Activated CD4-positive, CD25-positive, alpha-beta regulatory T cell treated with anti-CD3 and anti-CD28 coated beads, Interleukin-2, amount 50 U/mL, for 16 hours (primary cell): ENCODE data around the gene FNDC3B.

Source experiments
- DNase-seq: peaks from one replicate; pipeline ENCODE4 v3.0.0-alpha.2; 2020; ENCODE audit warnings: low read depth, low spot score

FNDC3B gene

DNA sequence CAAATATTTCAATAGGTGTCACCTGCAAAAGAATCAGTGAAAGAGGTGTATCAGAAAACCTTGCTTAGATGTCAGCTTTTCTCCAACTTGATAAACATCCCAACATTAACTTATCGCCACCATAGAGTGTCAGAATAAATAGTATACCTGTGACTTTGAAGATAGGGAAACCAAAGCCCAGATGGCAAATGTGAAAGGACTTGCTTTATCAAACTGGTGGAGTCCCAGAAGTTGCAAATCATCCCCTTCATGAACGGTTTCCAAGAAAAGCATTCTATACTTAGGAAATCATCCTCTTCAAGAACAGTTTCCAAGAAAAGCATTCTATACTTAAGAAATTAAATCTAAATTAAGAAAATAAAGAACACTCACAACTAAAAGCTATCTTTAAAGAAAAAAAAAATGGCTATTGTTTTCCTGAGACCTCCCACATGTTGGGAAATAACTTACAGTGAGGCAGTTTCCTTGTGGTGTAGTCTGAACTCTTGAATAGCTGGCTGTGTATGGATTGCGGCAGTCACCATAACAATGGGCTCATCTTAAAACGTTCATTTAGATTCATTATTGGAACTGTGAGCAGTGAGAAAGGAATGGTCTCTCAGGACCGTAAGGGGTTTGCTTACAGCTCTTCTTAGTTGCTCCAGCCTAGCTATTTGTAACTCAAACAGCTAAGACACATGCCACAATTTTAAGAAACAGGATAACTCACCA, 352.4 kb downstream of the FNDC3B start:
- no peak for DNase-seq

DNA sequence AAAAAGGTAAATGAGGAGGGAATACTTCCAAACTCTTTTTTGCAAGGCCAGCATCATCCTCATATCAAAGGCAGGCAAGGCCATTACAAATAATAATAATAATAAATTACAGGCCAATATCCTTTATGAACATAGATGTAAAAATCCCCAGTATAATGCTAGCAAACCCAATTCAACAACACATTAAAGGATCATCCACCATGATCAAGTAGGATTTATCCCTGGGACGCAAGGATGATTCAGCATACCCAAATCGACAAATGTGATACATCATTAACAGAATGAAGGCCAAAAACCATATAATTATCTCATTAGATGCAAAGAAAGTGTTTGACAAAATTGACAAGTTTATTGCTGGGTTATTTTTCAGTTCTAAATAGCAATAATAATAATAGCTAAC, 355.3 kb downstream of the FNDC3B start:
- no peak for DNase-seq

DNA sequence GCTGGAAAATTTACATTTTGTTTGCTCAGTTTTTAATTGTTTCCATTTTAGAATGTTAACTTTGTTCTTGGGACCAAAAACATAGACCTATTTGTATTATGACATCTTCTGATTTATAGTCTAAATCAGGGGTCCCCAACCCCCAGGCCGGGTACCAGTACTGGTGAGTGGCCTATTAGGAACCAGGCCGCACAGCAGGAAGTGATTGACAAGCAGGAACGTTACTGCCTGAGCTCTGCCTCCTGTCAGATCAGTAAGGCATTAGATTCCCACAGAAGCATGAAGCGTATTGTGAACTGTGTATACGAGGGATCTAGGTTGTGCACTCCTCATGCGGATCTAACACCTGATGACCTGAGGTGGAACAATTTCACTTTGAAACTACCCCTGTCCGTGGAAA, 357.0 kb downstream of the FNDC3B start:
- no peak for DNase-seq

DNA sequence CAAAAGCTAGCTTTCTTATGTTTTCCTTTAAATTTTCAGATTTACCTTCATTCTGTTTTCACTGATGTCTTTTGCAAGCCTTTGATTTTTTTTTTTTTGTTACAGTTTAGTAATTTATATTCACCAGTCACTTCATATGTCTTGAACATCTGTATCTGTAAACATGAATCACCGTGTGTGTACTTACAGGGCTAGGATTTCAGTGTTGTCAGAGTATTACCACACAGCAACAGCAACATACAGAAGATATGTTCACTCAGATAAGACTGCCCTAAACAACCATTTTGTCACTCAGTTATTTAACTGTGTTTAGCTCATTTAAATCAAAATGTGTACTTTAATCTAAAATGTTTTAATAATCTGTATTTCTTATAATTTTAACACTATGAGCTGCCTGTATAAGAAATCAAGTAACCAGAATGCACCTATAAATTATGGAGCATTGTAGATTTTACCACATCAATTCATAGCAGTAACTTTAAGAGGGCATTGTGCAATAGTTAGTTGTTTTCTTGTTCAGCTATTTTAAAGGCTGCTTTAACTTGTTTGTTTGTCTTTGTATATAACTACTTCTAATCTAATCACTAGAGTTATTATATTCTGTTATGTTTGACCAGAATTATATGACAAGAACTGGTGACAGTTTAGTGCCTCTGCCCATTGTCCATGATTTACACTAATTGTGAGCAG, 358.5 kb downstream of the FNDC3B start:
- DNase-seq: no peak

DNA sequence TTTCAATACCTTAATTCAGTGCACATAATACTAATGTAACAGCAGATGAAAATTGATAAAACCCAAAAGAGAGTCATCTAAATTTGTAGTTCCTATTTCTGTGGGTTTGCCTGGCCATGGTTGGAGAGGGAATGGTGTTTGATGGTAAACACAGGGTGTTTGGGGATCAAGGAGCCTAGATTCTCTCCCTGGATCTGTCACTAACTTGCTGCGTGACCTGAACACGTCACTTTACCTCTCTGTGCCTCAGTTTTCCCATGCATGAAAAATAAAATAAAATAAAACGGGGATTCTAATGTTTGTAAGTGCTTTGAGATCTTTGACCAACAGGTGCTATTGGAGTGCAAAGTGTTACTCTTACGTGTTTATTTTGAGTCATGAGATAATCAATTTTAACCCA, 359.1 kb downstream of the FNDC3B start:
- DNase-seq: no peak

DNA sequence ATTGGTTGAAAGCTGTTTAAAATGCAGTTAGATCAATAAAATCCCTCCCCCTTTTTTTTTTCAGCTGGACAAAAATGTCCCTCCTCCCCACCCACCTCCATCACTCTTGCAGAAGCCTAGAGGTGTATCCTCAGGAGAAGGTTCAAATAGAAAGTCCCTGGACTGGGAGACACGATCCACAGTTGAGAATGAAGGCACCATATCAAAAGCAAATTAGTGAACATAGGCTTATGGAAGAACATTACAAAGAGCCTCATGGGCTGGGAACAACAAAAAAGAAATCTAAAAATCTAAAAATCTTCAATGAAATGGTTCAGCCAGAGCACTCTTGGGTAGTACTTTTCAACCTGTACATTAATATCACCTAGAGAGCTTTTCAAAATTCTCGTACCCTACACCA, 362.7 kb downstream of the FNDC3B start:
- no peak for DNase-seq

DNA sequence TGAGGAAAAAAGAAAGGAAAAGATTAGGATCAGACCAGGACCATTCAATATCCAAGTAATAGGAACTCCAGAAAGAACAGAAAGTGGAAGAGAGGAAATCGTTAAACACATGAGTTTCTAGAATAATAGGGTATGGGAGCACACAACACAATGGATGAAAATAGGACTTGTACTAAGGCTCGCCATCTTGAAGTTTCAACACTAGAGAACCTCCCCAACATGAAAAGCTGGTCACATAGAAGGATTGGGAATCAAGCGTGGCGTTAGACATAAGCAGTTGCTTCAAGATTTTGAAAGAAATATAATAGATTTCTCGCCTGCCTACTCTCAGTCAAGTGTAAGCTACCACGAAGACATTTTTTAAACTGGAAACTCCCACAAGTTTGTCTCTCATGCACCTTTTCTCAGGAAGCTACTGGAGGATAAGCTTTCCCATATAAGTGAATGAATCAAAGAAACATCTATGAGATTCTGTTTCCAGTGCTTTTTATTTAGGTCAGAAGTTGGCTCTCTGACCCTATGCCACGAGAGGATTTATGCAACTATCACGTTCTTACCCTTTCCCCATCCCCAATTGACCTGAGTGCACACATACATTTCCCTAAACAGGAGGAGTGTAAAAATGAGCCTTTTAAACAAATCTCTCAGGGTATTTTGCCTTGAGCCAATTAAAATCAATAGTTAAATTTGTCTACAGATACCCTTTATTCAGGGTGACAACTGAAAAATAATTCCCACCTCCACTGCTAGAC, 363.7 kb downstream of the FNDC3B start:
- no peak for DNase-seq

DNA sequence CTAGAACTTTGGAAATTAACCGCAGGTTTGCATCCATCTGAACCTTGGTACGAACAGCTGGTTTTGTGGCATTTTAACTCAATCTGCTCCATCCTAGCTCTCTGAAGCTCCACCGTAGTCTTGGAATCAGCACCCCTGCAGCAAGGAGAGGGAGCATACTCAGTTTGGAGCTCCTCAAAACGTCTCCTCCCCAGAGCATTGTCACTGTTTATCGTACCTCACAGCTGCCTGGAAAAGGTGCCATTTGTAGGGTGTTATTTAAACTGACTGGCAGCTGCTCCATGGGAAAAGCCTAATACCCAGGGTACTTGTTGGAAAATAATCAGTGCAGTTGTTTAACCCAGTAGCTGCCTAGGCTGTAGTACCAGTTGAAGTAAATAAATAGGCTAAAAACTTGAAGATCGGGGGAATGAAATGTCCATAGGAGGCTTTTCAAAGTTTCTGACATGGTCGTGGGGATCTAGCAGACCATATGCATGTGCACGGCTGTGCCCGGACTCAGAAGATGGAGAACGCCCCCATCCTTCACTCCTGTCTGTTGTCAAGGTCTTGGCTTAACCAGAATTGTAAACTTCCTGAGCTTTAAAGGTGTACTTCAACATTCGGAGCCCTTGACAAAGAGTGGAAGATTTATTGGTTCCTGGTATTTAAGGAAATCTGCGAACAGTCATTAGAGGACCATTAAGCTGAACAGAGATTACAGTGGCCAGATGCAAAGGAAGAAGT, 365.0 kb downstream of the FNDC3B start:
- DNase-seq: no peak

DNA sequence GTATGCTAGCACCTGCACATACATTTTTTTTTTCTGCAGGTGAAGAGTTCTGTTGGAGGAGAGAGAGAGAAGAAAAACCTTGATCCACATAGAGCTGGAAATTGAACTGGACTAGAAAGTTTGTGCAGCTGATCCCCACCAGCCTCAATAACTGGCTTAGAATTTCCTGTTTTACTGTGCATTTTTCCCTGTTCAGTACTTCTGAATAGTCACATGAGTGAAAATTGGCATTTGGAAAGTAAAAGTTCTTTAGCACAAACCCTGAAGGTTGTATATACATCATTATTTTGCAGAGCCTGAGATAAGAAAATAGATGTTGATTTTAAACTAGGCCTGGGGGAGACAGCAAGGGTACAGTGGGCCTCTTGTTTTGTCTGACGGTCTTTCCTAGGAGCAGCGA, 366.5 kb downstream of the FNDC3B start:
- no peak for DNase-seq

DNA sequence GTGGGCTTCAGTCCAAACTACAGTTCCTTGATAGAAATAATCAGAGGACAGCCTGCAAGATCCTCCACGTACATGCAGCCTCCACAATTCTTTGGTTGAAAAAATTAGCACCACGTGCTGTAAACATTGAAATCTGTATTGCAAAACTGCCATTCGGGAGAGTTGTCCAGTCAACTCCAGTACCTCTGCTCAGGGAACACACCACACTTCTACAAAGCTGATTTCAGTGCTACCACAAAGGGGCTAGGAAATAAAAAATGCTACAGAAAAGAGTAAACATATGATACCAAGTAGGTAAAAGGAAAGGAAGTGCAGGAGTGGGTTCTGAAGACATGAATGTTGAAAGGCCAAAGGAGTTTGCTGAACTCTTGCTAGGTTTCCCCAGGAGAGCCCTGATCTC, 368.5 kb downstream of the FNDC3B start:
- DNase-seq: no peak

DNA sequence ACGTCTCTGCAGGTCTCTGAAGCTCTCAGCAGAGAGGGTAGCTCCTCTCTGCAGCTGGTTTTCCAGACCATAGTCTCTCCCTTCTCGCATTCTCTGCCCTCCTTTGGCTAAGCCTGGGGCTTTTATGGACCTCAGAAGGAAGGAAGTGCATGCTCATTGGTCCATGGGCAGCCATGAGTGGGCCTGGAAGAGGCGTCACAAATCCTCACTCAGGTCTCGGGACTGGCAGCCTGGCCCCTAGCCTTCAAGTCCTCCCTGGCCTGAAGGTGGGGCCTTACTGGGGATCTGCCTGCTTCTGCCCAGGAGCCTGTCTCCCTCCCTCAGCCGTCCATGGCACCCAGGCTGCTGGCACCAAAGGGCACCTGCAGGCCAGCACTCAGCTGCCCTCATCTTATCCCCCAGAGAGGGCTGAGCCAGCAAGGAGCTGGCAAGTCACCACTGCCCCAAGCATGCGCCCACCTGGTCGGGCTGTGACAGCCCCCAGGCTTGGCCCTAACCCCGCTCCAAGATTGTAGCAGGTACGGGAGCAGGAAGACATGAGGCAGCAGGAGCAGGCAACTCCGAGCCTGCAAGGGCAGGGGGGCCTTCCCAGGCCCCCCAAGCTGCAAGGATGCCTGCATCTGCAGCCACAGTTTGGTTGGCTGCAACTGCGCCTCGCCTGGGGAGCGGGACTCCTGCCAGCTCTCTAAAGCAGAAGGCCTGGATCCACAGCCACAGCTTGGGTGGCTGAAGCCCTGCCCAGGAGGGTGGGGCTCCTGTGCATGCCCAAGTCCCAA, 371.5 kb downstream of the FNDC3B start:
- DNase-seq: no peak

DNA sequence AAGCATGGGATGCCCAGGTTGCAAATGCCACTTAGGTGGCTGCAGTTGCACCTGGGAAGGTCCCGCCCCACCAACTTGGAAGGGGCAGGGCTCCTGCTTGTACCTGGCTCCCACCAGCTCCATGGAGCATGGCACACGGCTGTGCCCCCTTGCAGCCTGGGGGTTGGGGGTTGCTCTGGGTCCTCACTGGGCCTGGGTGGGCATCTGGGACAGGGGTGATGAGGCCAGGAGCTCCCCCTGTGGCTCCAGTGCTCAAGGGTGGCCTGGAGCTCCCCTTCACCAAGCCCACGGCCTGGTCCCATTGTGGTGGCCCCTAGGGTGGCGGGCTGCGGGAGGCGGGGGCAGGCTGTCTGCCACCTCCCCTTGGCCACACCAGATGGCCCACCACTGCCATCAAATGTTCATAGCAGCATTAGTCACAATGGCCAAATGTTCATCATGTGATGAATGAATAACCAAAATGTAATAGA, 372.1 kb downstream of the FNDC3B start:
- DNase-seq: no peak

DNA sequence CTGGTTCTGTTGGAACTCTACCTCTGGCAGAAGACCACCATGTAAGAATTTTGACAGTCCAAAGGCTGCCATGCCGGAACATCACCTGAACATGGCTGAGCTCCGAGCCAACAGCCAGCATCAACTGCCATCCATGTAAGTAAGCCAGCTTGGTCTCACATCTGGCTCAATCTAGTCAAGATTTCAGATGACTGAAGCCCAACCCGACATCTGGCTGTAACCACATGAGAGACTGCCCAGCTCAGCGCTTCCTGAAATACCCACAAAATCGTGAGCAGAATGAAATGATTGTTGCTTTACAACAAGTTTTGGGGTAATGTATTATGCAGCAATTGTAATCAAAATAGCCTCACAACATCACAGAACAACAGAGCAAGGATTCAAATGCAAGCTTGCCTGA, 375.9 kb downstream of the FNDC3B start:
- DNase-seq: no peak

DNA sequence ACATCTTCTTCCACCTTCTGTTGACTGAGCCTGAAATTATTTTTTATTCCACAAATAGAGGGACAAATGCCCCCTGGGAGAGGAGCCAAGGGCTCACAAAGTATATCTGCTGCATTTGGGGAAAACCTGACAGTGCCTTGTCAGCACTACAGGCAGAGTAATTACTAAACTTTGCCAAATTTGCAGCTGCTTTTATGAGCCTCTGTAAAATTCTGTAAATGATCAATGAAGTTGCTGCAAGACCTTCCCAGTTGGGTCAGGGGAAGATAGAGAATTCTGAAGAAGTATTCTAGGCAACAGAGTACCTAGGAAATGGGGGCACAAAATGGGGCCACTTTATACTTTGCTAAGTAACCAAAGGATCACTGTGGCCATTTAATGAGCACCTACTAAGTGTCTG, 398.3 kb downstream of the FNDC3B start:
- DNase-seq: no peak

DNA sequence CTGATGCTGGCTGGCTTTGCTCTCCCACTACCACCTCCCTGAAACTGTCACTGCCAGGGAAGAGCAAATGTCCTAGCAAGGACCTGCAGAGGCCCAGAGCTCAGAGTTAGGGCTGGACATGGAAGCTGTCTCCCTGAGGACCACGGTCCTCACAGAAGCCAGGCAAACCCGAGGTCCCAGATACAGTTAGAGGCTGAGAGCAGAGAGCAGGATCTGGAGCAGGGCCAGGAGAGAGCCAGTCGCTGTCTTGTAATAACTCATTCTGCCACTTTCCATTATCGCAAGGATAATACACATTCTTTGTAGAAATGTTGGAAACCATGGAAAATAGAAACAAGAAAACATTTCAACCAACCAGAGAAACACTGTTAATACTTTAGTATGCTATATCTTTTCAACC, 398.8 kb downstream of the FNDC3B start:
- no peak for DNase-seq

DNA sequence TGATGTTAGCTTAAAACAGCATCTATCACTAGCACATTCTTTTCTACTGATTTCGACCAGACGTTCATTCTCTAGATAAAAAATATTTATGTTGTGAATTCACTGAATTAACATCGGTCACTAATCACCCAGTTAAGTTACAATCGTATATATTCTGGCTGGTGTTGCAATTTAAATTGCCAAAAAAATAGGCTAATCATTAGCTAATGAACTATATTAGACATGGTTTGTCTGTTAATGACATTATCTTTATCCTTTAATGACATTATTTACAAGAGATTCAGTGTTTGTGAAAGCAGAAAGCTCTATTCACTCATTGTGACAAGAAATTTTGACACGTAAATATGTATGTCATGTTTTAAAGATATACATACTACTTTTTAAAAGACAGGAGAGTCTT, 402.2 kb downstream of the FNDC3B start:
- DNase-seq: no peak

DNA sequence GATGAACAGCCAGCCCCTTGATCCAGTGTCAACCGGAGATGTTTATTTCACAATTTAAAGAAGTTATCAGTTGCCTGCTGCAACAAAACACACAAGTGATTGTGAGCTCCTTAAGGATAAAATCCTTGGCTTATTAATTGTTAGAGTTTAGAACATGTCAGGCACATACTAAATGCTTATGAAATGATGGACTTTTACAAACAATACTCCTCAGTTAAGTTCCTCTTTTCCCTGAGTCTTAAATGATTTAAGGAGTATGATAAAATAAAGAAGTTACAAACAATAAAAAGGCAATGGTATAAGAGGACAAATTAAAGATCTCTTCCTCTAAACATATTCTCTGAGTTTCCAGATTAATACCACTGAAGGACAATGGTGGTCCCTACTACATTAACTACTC, 403.2 kb downstream of the FNDC3B start:
- no peak for DNase-seq

DNA sequence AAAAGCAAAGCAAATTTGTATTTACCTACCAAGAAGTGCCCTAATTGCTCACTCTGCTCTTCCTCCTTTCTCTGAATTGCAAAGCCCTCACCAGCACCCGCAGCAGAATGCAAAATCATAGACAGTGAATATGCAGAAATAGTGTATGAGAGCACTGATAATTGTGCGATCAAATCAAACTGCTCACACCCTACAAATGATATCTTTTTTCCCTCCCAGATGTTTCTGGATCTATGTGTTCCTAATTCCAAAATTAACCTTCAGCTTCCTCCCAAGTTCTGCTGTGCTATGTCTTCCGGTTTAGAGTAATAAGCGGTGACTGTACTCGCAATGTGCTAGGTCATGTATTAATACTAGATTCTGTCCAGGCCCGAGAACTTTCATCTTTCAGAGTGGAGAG, 405.4 kb downstream of the FNDC3B start:
- DNase-seq: no peak

DNA sequence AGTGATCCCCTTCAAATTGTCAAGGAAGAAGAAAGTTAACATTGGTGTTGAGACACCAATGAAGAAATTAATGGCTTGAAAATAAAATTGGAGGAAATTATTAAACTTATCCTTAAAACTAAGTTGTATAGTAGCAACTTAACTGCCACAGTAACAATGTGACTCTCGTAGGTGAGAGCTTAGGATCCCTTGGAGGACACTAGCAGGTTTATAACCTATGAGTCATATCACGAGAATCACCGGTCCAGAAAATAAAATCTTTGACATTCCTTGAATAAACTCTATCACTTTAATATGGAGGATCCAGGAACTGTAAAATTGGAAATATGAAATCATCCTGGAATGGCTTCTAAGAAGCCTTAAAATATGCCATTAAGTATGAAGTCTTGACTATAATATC, 406.8 kb downstream of the FNDC3B start:
- no peak for DNase-seq

DNA sequence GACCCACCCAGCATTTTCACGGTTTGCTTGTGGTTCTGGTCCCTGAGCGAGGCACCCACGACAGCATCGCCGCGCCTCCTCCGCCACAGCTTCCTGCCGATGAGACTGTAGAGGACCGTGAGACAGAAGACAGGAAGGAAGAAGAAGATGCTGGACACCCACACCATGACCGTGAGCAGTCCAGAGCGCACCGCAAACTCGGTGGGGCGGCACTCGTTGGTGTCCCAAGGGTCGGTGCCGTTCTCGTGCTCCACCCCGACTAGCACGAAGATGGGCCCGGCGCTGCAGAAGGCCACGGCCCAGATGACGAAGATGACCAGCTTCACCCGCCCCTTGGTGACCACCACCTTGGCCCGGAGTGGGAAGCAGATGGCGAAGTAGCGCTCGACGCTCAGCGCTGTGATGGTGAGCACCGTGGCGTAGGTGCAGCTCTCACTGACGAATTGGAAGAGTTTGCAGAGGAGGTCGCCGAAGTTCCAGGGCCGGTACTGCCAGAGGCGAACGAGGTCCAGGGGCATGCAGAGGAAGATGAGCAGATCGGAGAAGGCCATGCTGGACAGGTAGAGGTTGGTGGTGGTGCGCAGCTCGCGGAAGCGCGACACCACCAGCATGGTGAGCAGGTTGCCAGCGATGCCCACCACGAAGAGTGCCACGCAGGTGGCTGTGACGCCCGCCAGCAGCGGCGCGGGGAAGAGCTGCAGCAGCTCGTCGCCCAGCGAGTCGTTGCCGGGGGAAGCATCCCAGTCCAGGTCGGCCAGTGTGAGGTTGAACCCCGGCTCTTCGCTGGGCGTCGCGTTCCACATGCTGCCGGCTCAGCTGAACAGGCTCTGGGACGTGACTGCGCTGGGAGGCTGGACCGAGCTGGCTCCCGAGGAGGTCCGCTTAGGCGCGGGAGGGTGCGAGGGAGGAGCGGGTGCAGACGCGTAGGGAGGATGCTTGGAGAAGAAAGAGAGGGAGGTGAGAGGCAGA, 408.5 kb downstream of the FNDC3B start, which contains the start of gene GHSR:
Gene GHSR, minus strand, starts transcription at position 846 of the 969 bp plus-strand sequence. Its CDS starts 43 bp downstream, at position 803.
- DNase-seq: no peak
